Gastrocnemius medialis (tissue), 4 donors: ENCODE results near the gene SGTA.

Source experiments
- POLR2A ChIP-seq, 2 donors: fragments of 450-650 bp; IDR thresholded peaks; one replicate each; pipeline ENCODE4 v1.6.1; 2017; ENCODE audit warnings: antibody characterized with exemption in 2 of 2, mild to moderate bottlenecking in 2 of 2, moderate library complexity in 2 of 2
- TF ChIP-seq, protein P1 (sequence below), 5 experiments: fragments of 450-650 bp in 3 of 5; fragments of 200-600 bp in 2 of 5; sonication (generic) in 2 of 5; IDR thresholded peaks in 4 of 5; conservative IDR thresholded peaks in 1 of 5; 1 replicate in 4 of 5; 2 replicates in 1 of 5; pipeline ENCODE4 v1.5.1; 2016 to 2019; ENCODE audit warnings: antibody characterized with exemption in 5 of 5, mild to moderate bottlenecking in 3 of 5, moderate library complexity in 3 of 5

DNA sequence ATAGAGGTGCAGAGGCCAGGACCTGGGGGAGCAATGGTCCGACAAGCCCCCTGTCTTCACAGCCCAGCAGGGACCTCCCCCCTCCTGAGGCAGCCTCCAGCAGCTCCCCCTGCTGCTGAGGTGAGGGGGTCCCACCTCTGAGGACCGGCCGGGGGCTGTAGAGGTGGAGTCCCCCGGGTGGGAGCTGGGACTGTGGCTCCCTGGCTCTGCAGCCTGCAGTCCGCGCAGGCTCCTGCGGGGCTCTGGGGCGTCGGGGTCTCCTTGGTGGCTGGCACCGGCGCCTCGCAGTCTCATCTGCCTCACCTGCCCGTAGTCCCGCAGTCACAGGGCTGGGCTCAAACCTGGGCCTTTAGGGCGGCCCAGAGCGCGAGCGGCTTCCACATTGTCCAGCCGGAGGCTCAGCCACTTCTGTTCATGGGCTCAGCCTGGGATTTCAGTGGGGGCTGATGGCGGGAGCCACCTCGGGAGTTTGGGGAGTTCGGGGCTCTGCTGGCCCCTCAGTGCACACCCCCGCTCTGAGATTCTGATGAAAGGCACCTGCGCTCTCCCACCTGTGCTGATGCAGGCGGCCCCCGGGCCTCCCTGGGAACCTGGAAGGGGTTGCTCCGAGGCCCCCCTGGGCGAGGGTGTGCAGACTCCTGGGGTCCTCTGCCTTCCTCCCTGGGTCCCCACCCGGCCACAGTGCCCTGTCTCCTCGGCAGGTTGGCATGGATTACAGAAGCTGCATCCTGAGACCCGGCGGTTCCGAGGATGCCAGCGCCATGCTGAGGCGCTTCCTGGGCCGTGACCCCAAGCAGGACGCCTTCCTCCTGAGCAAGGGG, 29.6 kb upstream of the SGTA start:
- TF ChIP-seq, protein P1, sequence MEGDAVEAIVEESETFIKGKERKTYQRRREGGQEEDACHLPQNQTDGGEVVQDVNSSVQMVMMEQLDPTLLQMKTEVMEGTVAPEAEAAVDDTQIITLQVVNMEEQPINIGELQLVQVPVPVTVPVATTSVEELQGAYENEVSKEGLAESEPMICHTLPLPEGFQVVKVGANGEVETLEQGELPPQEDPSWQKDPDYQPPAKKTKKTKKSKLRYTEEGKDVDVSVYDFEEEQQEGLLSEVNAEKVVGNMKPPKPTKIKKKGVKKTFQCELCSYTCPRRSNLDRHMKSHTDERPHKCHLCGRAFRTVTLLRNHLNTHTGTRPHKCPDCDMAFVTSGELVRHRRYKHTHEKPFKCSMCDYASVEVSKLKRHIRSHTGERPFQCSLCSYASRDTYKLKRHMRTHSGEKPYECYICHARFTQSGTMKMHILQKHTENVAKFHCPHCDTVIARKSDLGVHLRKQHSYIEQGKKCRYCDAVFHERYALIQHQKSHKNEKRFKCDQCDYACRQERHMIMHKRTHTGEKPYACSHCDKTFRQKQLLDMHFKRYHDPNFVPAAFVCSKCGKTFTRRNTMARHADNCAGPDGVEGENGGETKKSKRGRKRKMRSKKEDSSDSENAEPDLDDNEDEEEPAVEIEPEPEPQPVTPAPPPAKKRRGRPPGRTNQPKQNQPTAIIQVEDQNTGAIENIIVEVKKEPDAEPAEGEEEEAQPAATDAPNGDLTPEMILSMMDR (IDR thresholded peaks at IDR 0.05 in 4 of 5, conservative IDR thresholded peaks at IDR 0.05 in 1 of 5), result no peak
- no peak for TF ChIP-seq POLR2A (IDR thresholded peaks at IDR 0.05)
